GM12892 (cell line): ENCODE data around the gene IPO11.

Experiments
- POLR2A ChIP-seq: IDR thresholded peaks from 2 replicates; pipeline ENCODE4 v1.6.1; 2011; ENCODE audit warnings: low read depth, low read length, control low read depth
- TAF1 ChIP-seq: IDR thresholded peaks from 2 replicates; pipeline ENCODE4 v1.6.1; 2011; ENCODE audit warnings: low read depth, mild to moderate bottlenecking, control low read depth, low read length, borderline replicate concordance

- no peak for TF ChIP-seq TAF1
- no peak for TF ChIP-seq POLR2A
These were observed 241.5 kb downstream of the IPO11 start for GRCh38 chr5:62653864-62654575.
